ENCODE results near the gene PRR13. TPM values are rescaled to one million over a fixed set of nuclear protein-coding genes. Genes with fewer than 3 reads are reported as not detected.
A peak's percentile ranks its signal among the peaks of the same experiment; 100 is the strongest.

Gene PRR13
- total and polyA plus RNA-seq, 2 donors (not counting 3 experiments of a cell fraction or from before 2014, with no cell fraction given): 68.9 to 139 TPM

GRCh38 chr12:53492830-53493609 lies 51.5 kb downstream of the PRR13 start:
- H3K27ac ChIP-seq (ENCODE audit: insufficient read depth, low read depth, low read length): peak overlapping the region; percentile 57
- H3K9me1 ChIP-seq (replicated peaks; ENCODE audit: control insufficient read depth, extremely low read depth, insufficient read depth, low read length): no peaks in the 10 kb centered on the region
- ChIA-PET CTCF (interaction anchor here (0.9 to 1.6 kb wide), 6 partner anchors 8 to 16 kb away, joined by 3 to 6 read pairs (median 4); partner anchors contain the start of gene TARBP2), POLR2A (no interaction called here)
- peak overlapping the region; percentile 69 for H3K4me2 ChIP-seq (ENCODE audit: insufficient read depth, low read length)
- no peaks in the 10 kb centered on the region for H3K36me3 ChIP-seq (ENCODE audit: control insufficient read depth in 2 of 2, extremely low read depth in 1 of 2, insufficient read depth in 2 of 2, low read length in 2 of 2)
- H3K4me1 ChIP-seq (ENCODE audit: control insufficient read depth, extremely low read depth, insufficient read depth, low read length): peaks cover 11% of the 10 kb centered on the region
- no peaks in the 10 kb centered on the region for H3K9me3 ChIP-seq (replicated peaks; ENCODE audit: control insufficient read depth, insufficient read depth, low read length)
- DNase-seq (ENCODE audit: low read depth, low spot score) (peak; percentile 93), FAIRE-seq (peak; percentile 95)
- dilution Hi-C loops (cut with MboI; ENCODE audit: extremely low pct_ligation_motif_present, low sequenced_read_pairs) (no loop called here), intact Hi-C loops (cut with micrococcal nuclease) (loop anchor here (1.0 kb wide), 1 partner anchor 8 kb away; the partner anchor contains the start of gene TARBP2)
- no peaks in the 10 kb centered on the region for H3K27me3 ChIP-seq (ENCODE audit: control insufficient read depth in 2 of 2, insufficient read depth in 2 of 2, low read length in 2 of 2)
- H3K79me2 ChIP-seq (ENCODE audit: control insufficient read depth, insufficient read depth, low read length): no peaks in the 10 kb centered on the region
- peak overlapping the region; percentile 17 to 61 (median 38) for H3K4me3 ChIP-seq (replicated peaks in 1 of 3; ENCODE audit: insufficient read depth in 1 of 3, low read depth in 1 of 3, low read length in 3 of 3)
- H3K9ac ChIP-seq (replicated peaks; ENCODE audit: extremely low read depth, insufficient read depth, low read length): peak overlapping the region; percentile 71
- H2AFZ ChIP-seq (ENCODE audit: low read depth, low read length): peak overlapping the region; percentile 86
- no TSS peak for BruUV-seq (replicated peaks)
- TF ChIP-seq POLR2AphosphoS5 (IDR thresholded peaks at IDR 0.05; ENCODE audit: insufficient read depth, low read depth, low read length) (peak; percentile 44), MAX (IDR thresholded peaks at IDR 0.05; ENCODE audit: insufficient read depth, insufficient read length) (peak; percentile 69), MYC (IDR thresholded peaks at IDR 0.05; ENCODE audit: low read depth, low read length) (no peak), CTCF (IDR thresholded peaks at IDR 0.05; ENCODE audit: extremely low read depth in 1 of 2, insufficient read depth in 1 of 2, low read depth in 1 of 2, low read length in 2 of 2) (no peak), EZH2 (IDR thresholded peaks at IDR 0.05; ENCODE audit: borderline replicate concordance, low read depth, low read length, severe bottlenecking) (no peak), GATA2 (IDR thresholded peaks at IDR 0.05; ENCODE audit: insufficient read depth, insufficient read length, low read depth, low read length) (no peak), FOS (IDR thresholded peaks at IDR 0.05; ENCODE audit: borderline replicate concordance, insufficient read depth, low read length) (no peak), JUN (IDR thresholded peaks at IDR 0.05; ENCODE audit: borderline replicate concordance, insufficient read depth, insufficient read length, low read depth) (peak; percentile 13), POLR2A (IDR thresholded peaks at IDR 0.05; ENCODE audit: low read depth, low read length) (no peak)
- no peaks in the 10 kb centered on the region for H4K20me1 ChIP-seq (replicated peaks; ENCODE audit: control insufficient read depth, extremely low read depth, insufficient read depth, low read length)
